GM18507 (cell line): ENCODE measurements around the gene RABGAP1L.
"Not testable (repeated sequence)": the region's sequence is repeated elsewhere in the genome, so short reads cannot be mapped to it uniquely, and the experiment has no call there.

Source experiments
- DNase-seq: peaks from one replicate; pipeline ENCODE4 v3.0.0; 2011; ENCODE audit warnings: low read depth; ENCODE audit not compliant: insufficient read length; ENCODE audit errors: extremely low spot score
- FAIRE-seq: peaks from 2 replicates; lab custom pipeline; 2011; peaks lifted over from hg19 to GRCh38; lab: Jason Lieb, UNC

RABGAP1L gene

DNA sequence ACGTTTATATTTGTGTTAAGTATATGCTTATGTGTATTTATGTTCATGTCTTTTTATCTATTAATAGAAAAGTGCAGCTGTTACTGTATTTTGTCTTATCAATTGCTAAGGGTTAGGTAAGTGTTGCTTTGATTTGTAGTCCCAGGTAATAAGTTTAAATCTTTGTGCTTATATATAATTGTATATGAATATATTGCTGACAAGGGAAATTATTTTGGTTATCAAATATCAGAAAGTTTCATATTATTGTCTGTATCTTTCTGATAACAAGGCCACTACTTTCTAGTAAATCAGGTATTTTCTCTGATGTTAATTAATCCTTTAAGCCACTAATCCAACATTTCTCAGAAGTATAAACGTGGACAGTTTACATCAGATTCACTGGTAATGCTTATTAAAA lies 309.7 kb downstream of the RABGAP1L start:
- DNase-seq: no peak
- FAIRE-seq: no peak

DNA sequence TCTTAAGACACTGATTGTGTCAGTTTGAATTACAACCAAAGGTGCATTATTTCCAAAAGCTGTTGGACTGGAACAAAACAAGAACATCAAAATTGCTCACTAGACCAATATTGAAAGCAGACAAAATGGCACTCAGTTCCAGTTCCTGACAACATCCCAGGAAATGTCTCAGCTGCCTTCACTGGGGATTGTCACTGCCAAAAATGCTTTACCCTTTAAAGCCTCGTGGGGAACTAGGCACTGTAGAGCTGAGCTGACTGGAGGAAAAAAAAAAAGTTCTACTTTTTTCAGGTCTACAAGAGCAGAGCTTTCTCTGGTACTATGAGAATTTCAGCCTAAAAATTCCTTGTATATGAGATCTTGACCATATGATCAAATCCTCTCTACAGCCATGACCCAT lies 310.4 kb downstream of the RABGAP1L start:
- FAIRE-seq: no peak
- no peak for DNase-seq

DNA sequence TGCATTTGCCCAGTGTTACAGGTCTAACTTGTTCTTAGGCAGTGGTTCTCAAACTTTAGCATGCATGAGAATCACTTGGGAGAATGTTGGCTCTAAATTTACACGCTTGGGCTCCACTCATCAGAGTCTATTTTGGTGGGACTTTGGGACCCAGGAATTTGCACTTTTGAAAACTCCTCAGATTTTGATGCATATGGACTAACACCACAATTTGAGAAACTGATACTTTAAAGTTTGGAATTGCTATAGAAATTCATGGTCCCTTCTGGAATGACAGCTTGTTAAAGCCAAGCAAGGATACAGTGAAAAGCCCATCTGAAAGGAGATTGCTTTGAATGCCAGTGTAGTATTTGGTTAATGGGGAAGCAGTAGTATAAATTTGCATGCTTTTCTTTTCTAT lies 320.0 kb downstream of the RABGAP1L start:
- FAIRE-seq: no peak
- DNase-seq: no peak

DNA sequence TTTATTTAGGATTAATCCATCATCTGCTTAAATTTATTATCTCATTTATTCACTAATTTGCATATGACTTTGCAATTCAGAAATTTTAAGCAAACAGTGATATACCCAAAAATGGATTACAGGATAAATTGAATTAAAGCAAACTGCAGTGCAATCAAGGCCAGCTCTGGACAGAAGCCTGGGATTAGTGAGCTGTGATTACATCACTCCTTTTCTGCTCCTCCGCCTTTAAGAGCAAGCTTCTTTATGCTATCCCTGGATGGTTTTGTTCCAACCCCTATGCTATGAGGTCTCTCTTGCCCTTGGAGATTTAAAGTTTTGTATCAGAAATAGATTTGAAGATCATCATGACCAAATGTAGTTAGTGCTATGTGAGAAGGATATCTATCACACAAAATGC lies 321.0 kb downstream of the RABGAP1L start:
- DNase-seq (no peak), FAIRE-seq (no peak)

DNA sequence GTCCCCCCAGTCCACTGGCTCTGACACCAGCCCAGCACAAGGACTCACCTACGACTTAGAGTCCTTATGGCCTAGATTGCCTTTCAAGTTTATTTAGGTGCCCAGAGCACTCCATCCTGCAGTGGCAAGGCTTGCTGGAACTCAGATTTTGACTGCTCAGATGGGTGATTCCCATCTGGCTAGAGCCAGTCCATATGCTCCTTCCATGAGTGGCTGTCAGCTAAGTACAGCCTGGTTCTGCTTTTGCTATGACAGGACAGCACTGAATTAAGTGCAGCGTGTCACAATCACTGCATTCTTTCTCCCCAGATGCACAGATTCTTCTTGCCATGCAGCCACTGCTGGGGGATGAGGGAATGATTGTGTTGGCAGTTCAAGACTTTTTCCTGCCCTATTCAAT lies 332.3 kb downstream of the RABGAP1L start:
- DNase-seq: no peak
- FAIRE-seq: no peak

DNA sequence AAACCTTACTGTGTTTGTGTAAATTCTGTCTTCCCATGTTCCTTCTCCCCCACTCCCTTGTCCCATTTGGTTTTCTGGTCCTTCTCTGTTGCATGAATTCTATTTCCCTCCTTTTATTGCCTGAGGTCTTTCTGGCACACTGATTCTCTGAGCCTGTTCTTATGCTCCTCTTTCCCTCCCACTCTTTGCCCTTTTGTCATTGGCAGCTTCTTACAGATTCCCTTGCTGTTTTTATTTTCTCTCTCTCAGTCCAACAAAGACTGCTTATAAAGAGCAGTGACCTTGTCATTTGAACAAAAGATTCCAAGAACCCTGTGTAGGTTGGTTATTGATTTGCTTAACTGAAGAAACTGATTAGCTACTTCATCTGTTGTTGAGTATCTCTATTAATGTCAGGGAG lies 338.2 kb downstream of the RABGAP1L start:
- FAIRE-seq (no peak), DNase-seq (no peak)

DNA sequence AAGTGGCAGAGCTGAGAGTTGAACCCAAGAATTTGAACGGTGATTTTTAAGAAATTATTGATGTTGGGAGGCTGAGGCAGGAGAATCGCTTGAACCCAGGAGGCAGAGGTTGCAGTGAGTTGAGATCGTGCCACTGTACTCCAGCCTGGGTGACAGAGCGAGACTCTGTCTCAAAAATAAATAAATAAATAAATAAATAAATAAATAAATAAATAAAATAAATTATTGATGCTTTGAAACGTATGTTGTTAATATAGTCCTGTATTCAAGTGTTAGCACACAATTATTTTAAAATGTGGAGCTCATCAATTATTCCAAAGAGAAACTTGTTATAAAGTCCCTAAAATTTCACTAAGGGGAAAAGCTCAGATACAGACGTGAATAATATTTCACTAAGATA lies 357.4 kb downstream of the RABGAP1L start:
- DNase-seq, FAIRE-seq: not testable (repeated sequence)

DNA sequence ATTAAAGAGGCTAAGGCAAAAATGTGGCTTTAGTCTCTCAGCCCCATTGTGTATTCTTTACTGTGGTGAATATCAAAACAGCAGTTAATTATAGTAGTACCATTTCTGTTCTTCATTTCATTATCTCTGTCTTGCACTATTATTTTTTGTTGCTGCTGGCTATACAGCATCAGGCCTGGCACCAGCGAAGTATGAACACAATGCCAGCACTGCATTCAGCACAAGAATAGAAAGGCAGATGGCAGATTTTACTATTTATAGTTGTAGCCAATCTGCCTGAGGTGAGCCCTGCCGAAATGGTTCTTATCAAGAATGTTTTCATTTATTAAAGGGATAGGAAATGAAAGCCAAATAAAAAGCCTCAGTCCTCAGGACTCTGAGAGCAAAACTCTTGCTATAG lies 360.5 kb downstream of the RABGAP1L start:
- DNase-seq (no peak), FAIRE-seq (no peak)

DNA sequence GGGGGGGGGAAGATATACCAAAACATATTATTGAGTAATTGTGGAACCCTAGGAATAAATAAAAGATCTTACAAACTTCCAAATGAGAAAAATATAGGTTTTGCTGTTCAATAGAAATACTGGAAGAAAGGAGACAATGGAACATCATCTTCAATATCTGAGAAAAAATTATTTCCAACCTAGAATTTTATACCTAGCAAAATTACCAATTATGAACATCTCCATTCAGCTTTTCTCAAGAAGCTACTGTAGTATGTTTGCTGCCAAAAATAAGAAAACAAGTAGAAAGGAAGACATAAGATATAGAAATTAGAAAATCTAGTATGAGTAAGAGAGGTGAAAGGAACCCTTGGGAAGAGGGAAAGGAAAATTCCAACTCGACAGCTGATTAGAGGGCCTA lies 372.4 kb downstream of the RABGAP1L start:
- FAIRE-seq: no peak
- no peak for DNase-seq

DNA sequence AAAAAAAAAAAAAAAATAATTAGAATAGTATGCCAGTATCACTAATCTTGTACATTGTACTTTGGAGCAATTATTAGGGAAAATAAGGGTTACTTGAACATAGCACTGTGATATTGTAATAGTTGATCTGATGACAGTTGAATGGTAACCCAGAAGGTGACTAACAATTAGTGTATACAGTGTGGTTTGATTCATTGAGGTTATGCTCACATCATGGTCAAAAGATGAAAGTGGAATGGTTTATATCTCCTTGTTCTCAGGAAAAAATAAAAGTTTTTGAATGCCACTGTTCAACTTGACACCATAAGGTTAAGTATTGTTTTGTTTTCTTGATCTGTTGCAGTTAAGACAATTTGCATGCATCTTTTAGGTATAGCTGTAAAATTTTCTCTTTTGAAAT lies 375.5 kb downstream of the RABGAP1L start:
- FAIRE-seq (no peak), DNase-seq (no peak)

DNA sequence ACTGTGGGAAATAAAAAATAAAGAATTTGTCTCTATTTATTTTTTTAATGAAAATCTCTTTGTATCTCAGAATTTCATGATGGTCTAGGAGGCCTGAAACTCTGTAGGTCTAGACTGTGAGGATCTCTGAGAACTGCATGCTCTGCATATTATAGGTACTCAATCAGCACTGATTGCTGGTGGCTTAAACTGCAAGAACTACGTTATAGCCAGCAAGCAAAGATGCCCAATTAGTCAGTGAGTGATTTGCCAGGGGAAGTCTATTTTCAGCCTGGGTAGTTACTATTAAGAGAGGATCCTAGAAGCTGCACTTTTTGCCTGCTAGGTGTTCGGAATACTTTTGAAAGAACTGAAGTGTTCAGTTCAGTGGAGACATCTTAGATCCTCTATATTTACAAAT lies 375.9 kb downstream of the RABGAP1L start:
- DNase-seq (no peak), FAIRE-seq (no peak)

DNA sequence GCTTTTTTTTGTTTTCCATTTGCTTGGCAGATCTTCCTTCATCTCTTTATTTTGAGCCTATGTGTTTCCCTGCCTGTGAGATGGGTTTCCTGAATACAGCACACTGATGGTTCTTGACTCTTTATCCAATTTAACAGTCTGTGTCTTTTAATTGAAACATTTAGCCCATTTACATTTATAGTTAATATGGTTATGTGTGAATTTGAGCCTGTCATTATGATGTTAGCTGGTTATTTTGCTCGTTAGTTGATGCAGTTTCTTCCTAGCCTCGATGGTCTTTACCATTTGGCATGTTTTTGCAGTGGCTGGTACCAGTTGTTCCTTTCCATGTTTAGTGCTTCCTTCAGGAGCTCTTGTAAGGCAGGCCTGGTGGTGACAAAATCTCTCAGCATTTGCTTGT lies 384.1 kb downstream of the RABGAP1L start:
- not testable (repeated sequence) for FAIRE-seq, DNase-seq

DNA sequence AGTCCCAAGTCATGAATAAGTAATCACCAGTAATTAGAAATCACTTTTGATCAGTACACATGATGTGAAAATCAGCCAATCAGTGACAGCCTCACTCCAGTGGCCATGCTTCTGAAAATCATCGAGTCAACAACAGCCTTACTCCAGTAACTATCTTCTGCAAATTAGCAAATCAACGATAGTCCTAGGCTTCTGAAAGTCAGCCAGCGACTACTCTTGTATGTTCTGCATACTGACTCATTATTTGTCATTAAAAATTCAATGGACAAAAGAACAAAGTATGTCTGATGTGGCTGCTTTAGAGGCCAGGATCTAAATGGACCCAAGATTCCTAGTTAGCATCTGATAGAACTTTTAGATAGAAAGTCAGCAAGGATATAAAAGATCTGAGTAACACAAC lies 391.0 kb downstream of the RABGAP1L start:
- DNase-seq: no peak
- FAIRE-seq: no peak

DNA sequence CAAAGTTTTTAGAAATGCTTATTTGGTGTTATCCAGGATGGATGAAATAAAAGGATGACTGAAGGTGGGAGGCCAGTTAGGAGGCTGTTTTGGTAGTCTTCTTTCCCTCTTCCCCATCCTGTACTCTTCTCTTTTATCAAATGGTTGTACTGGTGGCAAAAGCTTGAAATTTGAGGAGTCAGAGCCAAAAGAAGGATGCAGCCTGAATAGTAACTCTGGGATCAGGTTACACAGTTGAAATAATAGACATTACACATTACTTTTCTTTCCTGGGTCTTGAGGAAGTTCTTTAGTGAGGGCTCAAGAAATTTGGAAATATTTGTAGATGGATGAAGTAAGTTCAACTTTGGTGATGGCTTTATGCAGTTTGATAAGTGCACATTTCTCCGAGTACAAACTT lies 397.1 kb downstream of the RABGAP1L start:
- DNase-seq (no peak), FAIRE-seq (no peak)

DNA sequence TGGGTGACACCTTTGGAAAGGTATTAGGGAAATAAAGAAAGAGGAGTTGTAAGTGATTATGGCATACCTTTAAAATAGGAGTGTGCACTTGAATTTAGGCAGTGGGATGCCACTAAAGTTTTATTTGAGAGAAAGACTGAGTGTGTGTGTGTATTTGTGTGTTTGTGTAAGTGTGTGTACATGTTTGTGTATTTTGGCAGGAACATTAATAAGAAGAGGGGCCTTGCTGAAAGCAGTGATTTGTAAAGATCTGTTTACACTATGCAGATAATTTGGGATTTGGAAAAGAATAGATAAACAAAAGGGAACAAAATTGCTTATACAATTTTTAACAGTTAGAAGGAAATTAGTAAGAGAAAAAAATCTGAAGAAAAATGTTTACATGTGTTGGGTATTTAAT lies 409.2 kb downstream of the RABGAP1L start:
- DNase-seq: no peak
- FAIRE-seq: no peak

DNA sequence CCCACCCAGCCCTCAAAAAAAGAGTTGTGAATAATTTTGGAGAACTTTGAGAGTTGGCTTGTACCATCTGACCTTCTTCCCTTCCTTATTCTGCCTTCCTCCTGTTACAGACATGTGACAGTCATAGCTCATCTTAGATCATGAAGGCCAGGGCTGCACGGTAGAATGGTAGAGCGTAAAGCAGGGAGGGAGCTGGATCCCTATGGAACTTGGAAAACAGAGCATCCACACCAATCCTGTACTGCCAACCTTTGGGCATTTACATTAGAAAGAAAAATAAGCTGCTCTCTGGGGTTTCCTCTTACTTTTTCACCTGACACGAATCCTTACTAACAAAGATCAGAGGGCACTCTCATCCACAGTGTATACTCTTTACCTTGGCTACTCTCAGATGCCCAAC lies 409.9 kb downstream of the RABGAP1L start:
- DNase-seq (no peak), FAIRE-seq (no peak)

DNA sequence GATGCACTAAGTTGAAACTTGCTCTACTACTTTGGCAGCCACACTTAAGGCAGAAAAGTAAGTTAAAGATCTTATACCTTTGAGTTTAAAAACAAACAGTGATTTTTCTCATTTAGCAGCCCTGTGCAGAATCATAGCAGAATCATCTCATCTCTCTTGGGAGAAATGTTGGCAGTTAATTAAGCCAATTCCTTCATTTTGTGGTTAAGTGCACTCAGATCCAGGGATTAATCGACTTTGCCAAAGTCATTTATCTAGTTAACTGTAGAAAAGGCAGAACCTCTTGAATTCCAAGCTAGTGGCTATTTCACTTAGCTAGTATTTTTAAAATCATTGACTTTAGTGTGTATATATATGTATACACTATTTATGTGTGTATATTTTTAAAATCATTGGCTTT lies 413.5 kb downstream of the RABGAP1L start:
- DNase-seq (no peak), FAIRE-seq (no peak)

DNA sequence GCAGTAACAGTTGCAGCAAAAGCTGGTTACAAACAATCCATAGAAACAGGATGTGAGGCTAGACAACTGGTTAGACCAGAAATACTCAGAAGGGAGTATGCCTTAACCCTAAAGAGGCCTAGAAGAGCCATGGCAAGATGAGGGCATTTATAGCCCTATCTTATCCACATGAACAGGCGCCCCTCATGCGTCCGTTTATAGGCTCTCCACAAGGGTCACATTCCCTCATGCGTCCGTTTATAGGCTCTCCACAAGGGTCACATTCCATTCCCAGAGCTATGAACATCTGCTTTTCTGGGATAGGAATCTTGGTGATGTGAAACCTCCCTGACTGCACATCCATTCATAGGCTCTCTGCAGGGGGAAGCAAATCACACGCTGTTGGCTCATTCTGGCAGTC lies 416.8 kb downstream of the RABGAP1L start:
- not testable (repeated sequence) for DNase-seq, FAIRE-seq

DNA sequence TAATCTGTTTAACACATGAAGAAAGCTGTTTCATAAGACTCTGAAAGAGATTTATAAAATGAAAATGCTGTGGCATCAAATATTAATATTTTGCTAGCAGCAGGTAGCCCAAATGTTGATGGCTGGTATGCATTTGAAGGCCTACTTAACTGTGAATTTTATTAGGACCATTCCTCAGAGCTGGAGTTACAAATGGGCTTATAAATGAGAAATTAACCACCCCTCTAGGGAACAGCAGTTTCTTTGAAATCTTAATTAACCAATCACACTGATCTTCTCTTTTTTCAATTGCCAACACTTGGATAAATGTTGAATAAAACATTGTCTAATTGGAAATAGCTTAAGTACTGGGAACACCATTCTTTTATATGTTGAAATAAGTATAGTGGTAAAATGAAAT lies 418.4 kb downstream of the RABGAP1L start:
- FAIRE-seq (no peak), DNase-seq (no peak)

DNA sequence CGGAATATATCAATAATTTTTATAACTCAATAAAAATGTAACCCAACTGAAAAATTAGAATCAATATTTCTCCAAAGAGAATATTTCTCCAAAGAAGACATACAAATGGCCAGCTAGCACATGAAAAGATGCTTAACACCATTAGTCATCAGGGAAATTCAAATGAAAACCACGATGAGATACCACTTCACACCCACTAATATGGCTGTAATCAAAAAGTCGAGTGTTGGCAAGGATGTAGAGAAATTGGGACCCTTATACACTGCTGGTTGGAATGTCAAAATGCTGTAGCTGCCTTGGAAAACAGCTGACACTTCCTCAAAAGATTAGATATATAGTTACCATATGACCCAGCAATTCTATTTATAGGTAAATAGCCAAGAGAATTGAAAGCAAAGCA lies 421.5 kb downstream of the RABGAP1L start:
- DNase-seq (no peak), FAIRE-seq (no peak)

DNA sequence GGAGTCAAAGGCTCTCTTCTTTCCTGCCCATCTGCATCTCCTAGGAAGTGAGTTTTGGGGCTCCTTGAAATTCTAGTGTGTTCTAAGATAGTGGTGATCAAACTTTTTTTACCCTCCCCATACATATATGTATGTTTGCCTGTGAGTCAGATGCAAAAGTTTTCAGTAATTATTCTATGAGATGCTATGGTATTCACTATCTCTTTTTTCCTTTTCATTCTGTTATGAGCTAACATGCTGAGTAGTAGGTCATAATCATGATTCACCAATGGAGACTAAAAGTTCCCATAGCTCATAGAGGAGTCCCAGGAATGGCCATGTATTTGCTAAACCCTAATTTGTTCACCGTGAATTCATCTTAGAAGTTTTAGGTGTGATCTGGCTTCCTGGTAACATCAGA lies 424.0 kb downstream of the RABGAP1L start:
- FAIRE-seq (no peak), DNase-seq (no peak)

DNA sequence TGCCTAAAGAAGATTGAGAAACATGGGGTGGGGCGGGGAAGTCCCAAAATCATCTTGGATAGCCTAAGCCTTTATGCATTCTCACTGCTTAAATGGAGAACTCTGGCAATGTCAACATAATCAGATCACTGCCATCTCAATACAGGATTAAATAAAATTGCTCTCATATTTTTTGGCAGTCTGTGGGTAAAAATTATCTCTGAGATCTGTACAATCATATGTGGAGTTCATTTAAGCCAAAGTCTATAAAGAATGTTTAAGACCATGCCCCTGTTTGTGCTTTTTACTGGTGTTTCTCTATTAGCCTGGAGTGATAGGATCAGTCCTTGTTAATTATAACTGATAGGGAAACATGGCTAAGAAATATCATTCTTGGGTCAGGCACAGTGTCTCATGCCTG lies 424.8 kb downstream of the RABGAP1L start:
- FAIRE-seq (no peak), DNase-seq (no peak)

DNA sequence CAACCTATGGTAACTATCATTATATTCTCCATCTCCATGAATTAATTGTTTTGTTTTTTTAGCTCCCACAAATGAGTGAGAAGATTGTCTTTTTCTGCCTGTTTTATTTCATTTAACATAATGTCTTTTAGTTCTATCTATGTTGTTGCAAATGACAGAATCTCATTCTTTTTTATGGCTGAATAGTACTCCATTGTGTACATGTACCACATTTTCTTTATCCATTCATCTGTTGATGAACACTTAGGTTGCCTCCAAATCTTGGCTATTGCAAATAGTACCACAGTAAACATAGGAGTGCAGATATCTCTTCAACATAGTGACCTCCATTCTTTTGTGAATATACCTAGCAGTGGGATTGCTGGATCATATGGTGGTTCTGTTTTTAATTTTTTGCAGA lies 429.3 kb downstream of the RABGAP1L start:
- DNase-seq, FAIRE-seq: not testable (repeated sequence)
